ENCODE data around the gene TMED5. TPM values are rescaled to one million over a fixed set of nuclear protein-coding genes. Genes with fewer than 3 reads are reported as not detected.

Gene TMED5
- polyA plus RNA-seq, 3 donors, result 74.3 to 119 (median 89.2) TPM

Other genes starting within 250 kb of the TMED5 start
- 1 to 10 TPM; 7.5 to 9.4 (median 9.1) TPM for gene DIPK1A, start 219.0 kb downstream of the TMED5 start, polyA plus RNA-seq (ENCODE audit: insufficient read length in 3 of 3)
- gene MTF2, start 101.1 kb downstream of the TMED5 start, polyA plus RNA-seq (ENCODE audit: insufficient read length in 3 of 3), result 10 to 100 TPM; 42.2 to 69.6 (median 51.2) TPM
- 10 to 100 TPM; 11.4 to 12.8 (median 11.4) TPM for gene CCDC18, start 311 bp upstream of the TMED5 start, polyA plus RNA-seq (ENCODE audit: insufficient read length in 3 of 3)
- 10 to 100 TPM; 59.0 to 62.4 (median 59.3) TPM for gene DR1, start 165.5 kb upstream of the TMED5 start, polyA plus RNA-seq (ENCODE audit: insufficient read length in 3 of 3)

All from renal cortex interstitium (tissue), 3 donors.